Kidney capillary endothelial cell (primary cell): ENCODE data around the gene SPTLC3.

ENCODE experiments used
- DNase-seq: peaks from one replicate; pipeline ENCODE4 v3.0.0-alpha.2; 2018; ENCODE audit warnings: low spot score

The SPTLC3 gene

GRCh38 chr20:13099676-13100075 is 90.9 kb downstream of the SPTLC3 start:
- DNase-seq, result no peak

- DNase-seq, result no peak
These were observed 92.5 kb downstream of the SPTLC3 start for GRCh38 chr20:13101276-13101675.

DNA sequence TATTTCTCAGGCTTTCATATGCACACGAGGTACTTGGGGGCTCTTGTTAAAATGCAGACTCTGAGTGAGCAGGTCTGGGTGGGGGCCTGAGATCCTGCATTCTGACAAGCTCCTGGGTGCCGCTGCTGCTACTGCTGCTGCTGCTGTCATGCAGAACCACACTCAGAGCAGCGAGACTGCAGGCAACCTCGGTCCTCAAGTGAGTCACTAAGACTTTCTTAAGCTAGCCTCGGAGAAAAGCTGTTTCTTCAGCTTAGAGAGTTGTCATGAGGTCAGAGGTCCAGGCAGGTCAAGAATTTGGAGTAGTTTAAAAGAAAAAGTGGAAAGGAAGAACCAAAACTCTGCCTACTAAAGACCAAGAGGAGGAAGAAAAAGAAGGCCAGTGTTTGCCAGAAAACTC is 92.9 kb downstream of the SPTLC3 start:
- DNase-seq, result no peak

GRCh38 chr20:13102237-13102636 is 93.5 kb downstream of the SPTLC3 start:
- no peak for DNase-seq

DNA sequence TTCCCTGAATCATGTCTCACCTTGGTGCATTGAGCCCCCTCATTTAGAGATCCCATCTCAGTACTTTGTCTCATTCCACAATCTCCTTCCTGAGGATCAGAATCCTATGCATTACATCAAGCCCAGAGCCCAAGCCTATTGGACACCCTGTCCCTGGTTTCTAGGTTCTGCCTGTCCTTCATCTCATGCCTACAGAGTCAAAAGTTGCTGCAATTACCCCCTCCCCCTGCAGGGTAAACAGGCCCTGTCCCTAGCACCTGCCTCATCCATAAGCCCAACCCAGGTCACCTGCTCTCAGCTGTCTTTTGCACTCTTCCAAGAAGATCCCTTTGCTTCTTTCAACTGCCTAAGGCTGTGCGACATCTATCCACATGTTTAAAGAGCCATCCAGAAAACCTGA is 93.9 kb downstream of the SPTLC3 start:
- no peak for DNase-seq

- DNase-seq, result no peak
These were observed 96.3 kb downstream of the SPTLC3 start for GRCh38 chr20:13105039-13105438.

GRCh38 chr20:13105864-13106457 is 97.2 kb downstream of the SPTLC3 start:
- peak; percentile 55 for DNase-seq

- DNase-seq, result no peak
These were observed 100.9 kb downstream of the SPTLC3 start for GRCh38 chr20:13109658-13110057.

DNA sequence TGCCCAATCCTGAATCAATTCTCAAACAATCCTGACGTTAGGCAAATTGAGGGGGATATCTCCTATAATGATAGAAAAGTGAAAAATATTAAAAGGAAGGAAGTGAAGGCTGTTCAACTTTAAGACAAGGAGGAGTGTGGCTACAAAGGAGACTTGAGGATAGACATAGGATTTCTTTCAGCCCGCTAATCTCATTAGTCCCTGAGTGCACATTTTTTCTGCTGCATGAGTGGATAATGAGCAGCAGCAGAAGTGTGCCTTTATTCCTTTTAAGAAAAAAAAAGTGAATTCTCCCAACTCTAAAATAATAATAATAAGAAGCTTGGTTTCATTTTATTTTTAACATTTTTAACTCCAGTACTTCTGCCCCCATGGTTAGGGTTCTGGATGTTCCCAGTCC is 102.0 kb downstream of the SPTLC3 start:
- no peak for DNase-seq

GRCh38 chr20:13111249-13111911 is 102.6 kb downstream of the SPTLC3 start:
- no peak for DNase-seq

GRCh38 chr20:13113731-13114130 is 105.0 kb downstream of the SPTLC3 start:
- no peak for DNase-seq

GRCh38 chr20:13117200-13117599 is 108.4 kb downstream of the SPTLC3 start:
- DNase-seq, result no peak

DNA sequence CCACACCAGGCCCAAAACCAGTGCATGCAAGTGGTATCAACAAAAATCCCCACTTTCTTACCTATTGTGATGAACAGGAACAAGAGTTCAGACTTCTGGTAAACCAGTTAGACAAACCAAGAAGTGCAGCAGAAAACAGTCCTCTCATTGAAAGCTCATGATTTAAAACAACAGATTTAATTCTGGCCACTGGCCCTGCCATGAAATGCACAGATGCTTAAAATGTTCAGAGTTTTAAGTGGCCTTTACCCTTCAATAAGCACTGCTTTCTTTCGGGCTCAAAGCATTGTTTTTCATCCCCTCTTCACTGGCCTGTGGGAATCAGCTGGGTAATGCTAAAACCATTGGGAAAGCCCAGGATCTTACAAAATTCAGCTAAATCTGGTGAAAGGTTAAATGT is 109.9 kb downstream of the SPTLC3 start:
- no peak for DNase-seq

- DNase-seq, result peak; percentile 47
These were observed 110.8 kb downstream of the SPTLC3 start for GRCh38 chr20:13119583-13119982.

- DNase-seq, result no peak
These were observed 111.7 kb downstream of the SPTLC3 start for GRCh38 chr20:13120471-13120870.

- no peak for DNase-seq
These were observed 113.2 kb downstream of the SPTLC3 start for GRCh38 chr20:13121840-13122515.

DNA sequence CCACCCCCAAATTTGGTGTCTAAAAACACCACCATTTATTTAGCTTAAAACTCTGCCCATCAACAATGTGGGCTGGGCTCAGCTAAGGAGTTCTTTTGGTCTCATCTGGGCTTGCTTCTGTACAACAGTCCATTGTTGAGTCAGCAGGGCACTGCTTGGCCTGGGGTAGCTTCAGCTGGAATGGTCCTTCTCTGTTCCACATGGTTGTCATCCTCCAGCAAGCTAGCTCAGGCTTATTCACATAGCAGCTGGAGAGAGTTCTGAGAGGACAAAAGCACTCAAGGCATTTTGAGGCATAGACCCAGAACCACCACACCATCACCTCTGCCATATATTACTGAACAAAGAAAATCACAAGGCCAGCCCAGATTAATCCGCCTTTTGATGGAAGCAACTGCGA is 116.7 kb downstream of the SPTLC3 start:
- DNase-seq, result no peak

DNA sequence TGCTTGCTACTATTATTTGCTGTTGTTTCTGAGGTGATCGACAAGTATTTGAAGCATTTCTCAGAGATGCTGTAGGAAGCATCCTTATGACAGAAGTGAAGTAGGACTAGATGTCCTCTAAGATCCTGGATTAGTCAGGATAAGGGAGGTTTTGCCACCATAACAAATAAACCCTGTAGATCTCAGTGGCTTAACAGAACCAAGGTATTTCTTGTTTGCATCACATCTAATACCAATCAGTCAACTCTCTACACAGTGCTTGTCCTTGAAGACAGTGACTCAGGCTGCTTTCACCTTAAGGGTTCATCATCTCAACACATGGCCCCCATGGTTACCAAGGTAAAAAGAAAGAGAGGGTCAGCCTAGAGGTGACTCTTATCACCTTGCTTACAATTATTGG is 119.4 kb downstream of the SPTLC3 start:
- DNase-seq, result no peak

DNA sequence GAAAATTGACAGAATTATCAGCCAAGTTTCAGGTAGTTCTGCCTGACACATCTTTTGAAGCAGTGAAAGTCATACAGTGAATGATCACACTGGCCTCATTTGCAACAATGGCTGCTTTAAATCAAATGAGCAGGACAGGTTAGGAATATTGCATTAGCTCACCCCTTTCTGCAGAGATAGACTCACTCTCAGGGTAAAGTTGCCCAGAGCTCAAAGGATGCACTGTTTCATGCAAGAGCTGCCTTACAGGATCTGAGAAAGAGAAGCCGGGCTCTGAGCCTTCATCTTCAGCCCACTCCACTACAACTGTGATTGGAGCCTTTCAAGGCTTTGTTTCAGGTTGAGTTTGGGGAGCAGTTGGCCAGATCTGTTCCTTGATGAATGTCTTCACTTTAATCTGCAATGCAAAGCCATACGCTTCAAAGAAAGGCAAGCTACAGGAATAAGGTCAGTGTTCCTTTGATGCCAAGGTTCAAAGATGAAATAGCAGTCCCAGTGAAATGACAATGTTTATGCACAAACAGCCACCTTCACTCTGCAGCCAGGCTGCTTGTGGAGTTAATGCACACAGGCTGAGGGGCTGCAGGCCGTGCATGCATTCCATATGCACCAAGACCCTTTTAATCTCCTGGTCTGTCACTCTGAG is 121.4 kb downstream of the SPTLC3 start:
- DNase-seq, result no peak

DNA sequence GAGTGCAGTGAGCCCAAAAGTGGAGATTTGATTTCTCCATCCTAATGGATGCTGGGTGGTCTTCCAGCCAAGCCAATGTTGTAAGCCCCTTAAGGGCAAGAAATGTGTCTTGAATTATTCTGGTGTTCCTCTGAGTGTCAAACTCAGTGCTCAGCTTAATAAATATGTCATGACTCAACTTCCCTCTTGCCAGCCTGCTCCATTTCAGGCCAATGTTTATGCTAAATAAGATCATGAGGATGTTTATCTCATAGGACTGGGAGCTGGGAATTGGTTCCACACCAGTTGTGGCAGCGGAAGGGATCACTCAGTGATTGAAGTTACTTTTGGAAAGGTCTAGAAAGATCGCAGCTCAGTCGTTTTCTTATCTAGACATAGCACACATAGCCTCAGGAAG is 121.9 kb downstream of the SPTLC3 start:
- no peak for DNase-seq

- no peak for DNase-seq
These were observed 122.9 kb downstream of the SPTLC3 start for GRCh38 chr20:13131688-13132087.

DNA sequence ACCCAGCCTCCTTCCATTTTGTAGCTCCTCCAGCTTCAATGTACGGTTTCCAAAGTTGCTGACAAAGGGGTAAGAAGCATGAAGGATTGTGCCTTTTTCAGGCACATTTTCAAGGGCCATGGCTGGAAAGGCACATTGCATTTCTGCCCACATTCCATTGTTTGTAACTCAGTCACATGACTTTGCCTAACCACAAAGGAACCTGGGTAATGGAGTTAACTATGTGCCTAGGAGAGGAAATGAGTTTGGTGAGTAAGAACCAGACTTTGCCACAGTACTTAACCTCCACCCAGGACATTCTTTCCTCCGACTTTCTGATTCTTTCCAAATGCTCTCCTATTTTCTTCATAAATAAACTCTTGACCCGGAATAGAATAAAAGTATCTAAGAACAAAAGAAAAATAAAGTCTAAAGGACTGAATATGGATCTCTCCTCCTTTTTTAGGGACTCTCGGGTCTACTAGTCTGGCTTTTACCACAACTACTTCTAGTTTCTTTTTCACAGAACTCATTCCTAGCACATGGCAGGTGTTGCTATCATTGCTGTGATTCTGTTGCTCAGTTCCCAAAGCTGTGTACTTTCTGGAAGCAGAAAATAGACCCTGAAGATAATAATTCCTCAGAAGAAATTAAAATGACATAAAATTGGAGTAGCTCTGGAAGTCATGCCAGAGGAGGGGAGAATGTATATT is 130.8 kb downstream of the SPTLC3 start:
- DNase-seq, result no peak

DNA sequence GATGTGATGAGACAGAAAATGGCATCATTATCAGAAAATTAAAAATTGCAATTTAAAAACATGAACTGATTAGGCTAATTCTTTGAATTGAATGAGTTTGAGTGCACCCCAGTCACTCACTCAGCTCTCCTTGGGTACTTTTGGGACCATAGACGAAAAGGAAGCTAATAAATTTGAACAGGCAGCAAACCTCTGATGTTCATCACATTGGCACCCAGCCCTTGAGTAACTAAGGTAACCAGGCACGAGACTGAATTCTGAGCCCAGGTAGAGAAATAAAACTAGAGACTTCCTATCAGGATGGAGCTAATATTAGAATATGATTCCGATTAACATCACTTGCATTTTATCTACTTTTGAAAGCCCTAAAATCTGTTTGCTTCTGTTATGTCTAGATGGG is 131.4 kb downstream of the SPTLC3 start:
- no peak for DNase-seq
